H9 (cell line): ENCODE measurements around the gene SYNGR2. TPM values are rescaled to one million over a fixed set of nuclear protein-coding genes. Genes with fewer than 3 reads are reported as not detected.
A peak's percentile ranks its signal among the peaks of the same experiment; 100 is the strongest.

ENCODE experiments used
- DNase-seq: peaks from one replicate; pipeline ENCODE4 v3.0.0-alpha.2; 2017
- H2AFZ ChIP-seq: one replicate; pipeline ENCODE4 v1.6.1; 2013; ENCODE audit warnings: mild to moderate bottlenecking, low read length, control low read depth, moderate library complexity
- H2AK5ac ChIP-seq: 2 replicates; pipeline ENCODE4 v1.6.1; 2013; ENCODE audit warnings: low read length, control low read depth, mixed read lengths; ENCODE audit not compliant: insufficient read length
- H2BK120ac ChIP-seq: one replicate; pipeline ENCODE4 v1.6.1; 2013; ENCODE audit warnings: low read depth, mild to moderate bottlenecking, low read length, control low read depth, inconsistent platforms; ENCODE audit not compliant: poor library complexity, severe bottlenecking
- H2BK12ac ChIP-seq: 2 replicates; pipeline ENCODE4 v1.6.1; 2013; ENCODE audit warnings: low read length, control low read depth, mixed read lengths, low read depth; ENCODE audit not compliant: insufficient read length
- H2BK15ac ChIP-seq: 2 replicates; pipeline ENCODE4 v1.6.1; 2013; ENCODE audit warnings: low read depth, low read length, control low read depth
- H2BK20ac ChIP-seq: one replicate; pipeline ENCODE4 v1.6.1; 2013; ENCODE audit warnings: low read depth, mild to moderate bottlenecking, low read length, control low read depth, inconsistent platforms; ENCODE audit not compliant: poor library complexity, severe bottlenecking
- H2BK5ac ChIP-seq: 2 replicates; pipeline ENCODE4 v1.6.1; 2013; ENCODE audit warnings: low read length, control low read depth, mixed read lengths; ENCODE audit not compliant: insufficient read length
- H3K14ac ChIP-seq: 2 replicates; pipeline ENCODE4 v1.6.1; 2013; ENCODE audit warnings: low read length, control low read depth; ENCODE audit not compliant: insufficient read depth
- H3K18ac ChIP-seq: 2 replicates; pipeline ENCODE4 v1.6.1; 2013; ENCODE audit warnings: low read depth, mild to moderate bottlenecking, mixed read lengths, low read length, control low read depth; ENCODE audit not compliant: insufficient read length
- H3K23ac ChIP-seq: 2 replicates; pipeline ENCODE4 v1.6.1; 2013; ENCODE audit warnings: low read length, control low read depth, mixed read lengths, low read depth; ENCODE audit not compliant: insufficient read length
- H3K23me2 ChIP-seq: 2 replicates; pipeline ENCODE4 v1.6.1; 2013; ENCODE audit warnings: low read depth, mild to moderate bottlenecking, mixed read lengths, low read length, control low read depth; ENCODE audit not compliant: insufficient read length, poor library complexity, severe bottlenecking
- H3K27ac ChIP-seq: 2 replicates; pipeline ENCODE4 v1.5.1; 2013; ENCODE audit warnings: low read length, control low read depth, mixed read lengths, low read depth; ENCODE audit not compliant: insufficient read length
- H3K27me3 ChIP-seq: 2 replicates; pipeline ENCODE4 v1.6.1; 2013; ENCODE audit warnings: low read length, control low read depth, inconsistent platforms; ENCODE audit not compliant: insufficient read depth
- H3K4ac ChIP-seq: 2 replicates; pipeline ENCODE4 v1.6.1; 2013; ENCODE audit warnings: low read depth, mild to moderate bottlenecking, control low read depth, inconsistent platforms, low read length, moderate library complexity
- H3K4me1 ChIP-seq: 2 replicates; pipeline ENCODE4 v1.6.1; 2013; ENCODE audit warnings: low read length, control low read depth, inconsistent platforms; ENCODE audit not compliant: insufficient read depth
- H3K4me2 ChIP-seq: 2 replicates; pipeline ENCODE4 v1.6.1; 2013; ENCODE audit warnings: low read length, control low read depth, mixed read lengths; ENCODE audit not compliant: insufficient read length, insufficient read depth
- H3K56ac ChIP-seq: 2 replicates; pipeline ENCODE4 v1.6.1; 2013; ENCODE audit warnings: low read depth, mild to moderate bottlenecking, mixed read lengths, low read length, control low read depth; ENCODE audit not compliant: insufficient read length
- H3K79me1 ChIP-seq: 2 replicates; pipeline ENCODE4 v1.6.1; 2013; ENCODE audit warnings: low read depth, mild to moderate bottlenecking, moderate library complexity, low read length, control low read depth, inconsistent platforms; ENCODE audit not compliant: insufficient read depth, poor library complexity, severe bottlenecking
- H3K79me2 ChIP-seq: 2 replicates; pipeline ENCODE4 v1.6.1; 2013; ENCODE audit warnings: low read length, control low read depth, inconsistent platforms; ENCODE audit not compliant: insufficient read depth
- H3K9ac ChIP-seq: 2 replicates; pipeline ENCODE4 v1.6.1; 2013; ENCODE audit warnings: low read length, control low read depth, mixed read lengths; ENCODE audit not compliant: insufficient read length; ENCODE audit errors: extremely low read depth
- H3K9me3 ChIP-seq: one replicate; pipeline ENCODE4 v1.6.1; 2013; ENCODE audit warnings: low read depth, low read length, inconsistent platforms; ENCODE audit not compliant: control insufficient read depth
- H3T11ph ChIP-seq: one replicate; pipeline ENCODE4 v1.6.1; 2013; ENCODE audit warnings: mild to moderate bottlenecking, low read length, control low read depth, inconsistent platforms
- H4K20me1 ChIP-seq: one replicate; pipeline ENCODE4 v1.6.1; 2013; ENCODE audit not compliant: control insufficient read depth, insufficient read length, insufficient read depth
- H4K5ac ChIP-seq: 2 replicates; pipeline ENCODE4 v1.6.1; 2013; ENCODE audit warnings: low read depth, mild to moderate bottlenecking, mixed read lengths, low read length, control low read depth; ENCODE audit not compliant: insufficient read length
- H4K8ac ChIP-seq: replicated peaks from 2 replicates; pipeline ENCODE4 v1.6.1; 2013; ENCODE audit warnings: low read length, control low read depth, mixed read lengths, low read depth; ENCODE audit not compliant: insufficient read length
- H4K91ac ChIP-seq: 2 replicates; pipeline ENCODE4 v1.6.1; 2013; ENCODE audit warnings: low read depth, mild to moderate bottlenecking, moderate library complexity, mixed read lengths, low read length, control low read depth; ENCODE audit not compliant: insufficient read length
- H3K27ac Mint-ChIP-seq, 3 experiments: 2 replicates in 2 of 3; 3 replicates in 1 of 3; pipeline ENCODE4 v1.8.0; 2020 to 2021; ENCODE audit warnings: mixed read lengths in 3 of 3, mild to moderate bottlenecking in 1 of 3, moderate library complexity in 1 of 3
- H3K27me3 Mint-ChIP-seq: 2 replicates; pipeline ENCODE4 v1.8.0; 2021; ENCODE audit warnings: low read depth, mild to moderate bottlenecking, moderate library complexity, mixed read lengths
- H3K36me3 Mint-ChIP-seq, 3 experiments: 2 replicates in 2 of 3; 3 replicates in 1 of 3; pipeline ENCODE4 v1.8.0; 2020 to 2021; ENCODE audit warnings: low read depth in 3 of 3, mixed read lengths in 3 of 3; ENCODE audit not compliant: insufficient read depth in 1 of 3
- H3K4me1 Mint-ChIP-seq, 2 experiments: 2 replicates each; pipeline ENCODE4 v1.8.0; 2020; ENCODE audit warnings: mixed read lengths in 2 of 2
- H3K4me3 Mint-ChIP-seq, 2 experiments: 2 replicates in 1 of 2; 3 replicates in 1 of 2; pipeline ENCODE4 v1.8.0; 2020 to 2021; ENCODE audit warnings: mild to moderate bottlenecking in 2 of 2, mixed read lengths in 2 of 2, moderate library complexity in 1 of 2
- H3K9me3 Mint-ChIP-seq, 2 experiments: 2 replicates in 1 of 2; 3 replicates in 1 of 2; pipeline ENCODE4 v1.8.0; 2020; ENCODE audit warnings: mild to moderate bottlenecking in 2 of 2, mixed read lengths in 2 of 2, moderate library complexity in 1 of 2
- CTCF ChIP-seq: fragments of 200-600 bp; sonication (generic); conservative IDR thresholded peaks from 3 replicates; pipeline ENCODE4 v1.8.0; 2021; ENCODE audit warnings: antibody characterized with exemption, mild to moderate bottlenecking
- WGBS: extraction: QIAGEN DNeasy Blood & Tissue Kit; methylation state at CpG from one replicate; pipeline ENCODE4 v1.1.7; 2013; ENCODE audit warnings: missing lambda C conversion rate, low lambda C conversion rate, mixed read lengths; ENCODE audit not compliant: insufficient read length; ENCODE audit errors: extremely low coverage; 5-methylcytosine and 5-hydroxymethylcytosine counted together
- total RNA-seq: library from RNA; stranded (reverse); gene quantifications from 2 replicates; pipeline ENCODE4 v1.2.1, GENCODE V29; 2021

The SYNGR2 gene
- total RNA-seq, 1 experiment from 2014 or later, result 41.0 TPM

- H3K4me3 Mint-ChIP-seq, result peak overlapping the region; percentile 84 to 85
- Histone ChIP-seq H2BK20ac (no peak overlapping the region), H2BK5ac (no peak overlapping the region), H3K18ac (no peak overlapping the region), H2AFZ (no peak overlapping the region), H3K9ac (no peak overlapping the region), H3K23ac (no peak overlapping the region), H3K79me2 (peaks cover 9% of the 10 kb centered on the region; the same call in 1 of the 2 replicates), H3K14ac (no peak overlapping the region), H3K4me1 (no peaks in the 10 kb centered on the region), H2BK15ac (no peak overlapping the region), H2BK12ac (no peak overlapping the region), H3K23me2 (peaks cover 6% of the 10 kb centered on the region), H3K27me3 (no peaks in the 10 kb centered on the region), H2BK120ac (no peak overlapping the region), H3K79me1 (peaks cover 2% of the 10 kb centered on the region), H4K5ac (no peak overlapping the region), H3K4me2 (peak overlapping the region; percentile 1), H2AK5ac (no peak overlapping the region), H3K27ac (no peak overlapping the region), H4K8ac (no peak overlapping the region), H3K4ac (no peak overlapping the region), H4K20me1 (no peaks in the 10 kb centered on the region), H4K91ac (no peak overlapping the region), H3K9me3 (no peaks in the 10 kb centered on the region), H3K56ac (no peak overlapping the region), H3T11ph (no peak overlapping the region)
- no peak for DNase-seq
- H3K27ac Mint-ChIP-seq, result peak overlapping the region in 2 of 3 experiments; percentile 5 to 35; a peak in 2 of 7 replicates
- H3K27me3 Mint-ChIP-seq, result no peaks in the 10 kb centered on the region
- no CpG with 5 or more reads among the region's 9 CpGs for WGBS
- peaks cover 24 to 31% of the 10 kb centered on the region in 2 experiments for H3K4me1 Mint-ChIP-seq
- peaks cover 42 to 57% (median 57%) of the 10 kb centered on the region in 3 experiments; a peak in 6 of 7 replicates for H3K36me3 Mint-ChIP-seq
- no peaks in the 10 kb centered on the region for H3K9me3 Mint-ChIP-seq
- TF ChIP-seq CTCF, result no peak
Measured at GRCh38 chr17:78184868-78185267, 16.5 kb downstream of the SYNGR2 start.
